Mesothelial cell of epicardium (in vitro differentiated cells): Measurements from ENCODE around the gene INTS11. TPM values are rescaled to one million over a fixed set of nuclear protein-coding genes. Genes with fewer than 3 reads are reported as not detected.

Experiments
- DNase-seq, 2 experiments: peaks; one replicate each; pipeline ENCODE4 v3.0.0; 2021; ENCODE audit warnings: low spot score in 2 of 2; ENCODE audit not compliant: unreplicated experiment in 2 of 2
- H3K27ac Mint-ChIP-seq: 2 replicates; pipeline ENCODE4 v1.8.0; 2021; ENCODE audit warnings: mixed read lengths
- H3K27me3 Mint-ChIP-seq: 2 replicates; pipeline ENCODE4 v1.8.0; 2021; ENCODE audit warnings: low read depth, mixed read lengths
- H3K36me3 Mint-ChIP-seq: 2 replicates; pipeline ENCODE4 v1.8.0; 2021; ENCODE audit warnings: mixed read lengths
- H3K4me1 Mint-ChIP-seq: 2 replicates; pipeline ENCODE4 v1.8.0; 2021; ENCODE audit warnings: mixed read lengths
- H3K4me3 Mint-ChIP-seq: 2 replicates; pipeline ENCODE4 v1.8.0; 2021; ENCODE audit warnings: mild to moderate bottlenecking, moderate library complexity, mixed read lengths
- H3K9me3 Mint-ChIP-seq: 2 replicates; pipeline ENCODE4 v1.8.0; 2021; ENCODE audit warnings: mixed read lengths
- CTCF ChIP-seq: fragments of 200-600 bp; sonication (generic); IDR thresholded peaks from one replicate; pipeline ENCODE4 v1.5.0; 2021; ENCODE audit warnings: antibody characterized with exemption; ENCODE audit not compliant: unreplicated experiment
- total RNA-seq: library from RNA; stranded (reverse); gene quantifications from 3 replicates; pipeline ENCODE4 v1.2.1, GENCODE V29; 2021

INTS11 gene
- 163 to 165 TPM (median 165 TPM) in 3 replicates for total RNA-seq

- H3K27me3 Mint-ChIP-seq, result no peaks in the 10 kb centered on the region
- no peak for TF ChIP-seq CTCF
- H3K9me3 Mint-ChIP-seq, result no peaks in the 10 kb centered on the region
- peaks cover 14% of the 10 kb centered on the region for H3K4me1 Mint-ChIP-seq
- H3K4me3 Mint-ChIP-seq, result peak within 1 kb of the TSS; percentile 86
- peak within 1 kb of the TSS; percentile 95 for H3K27ac Mint-ChIP-seq
- H3K36me3 Mint-ChIP-seq, result no peaks in the 10 kb centered on the region
- DNase-seq, result peak; percentile 96
Measured at GRCh38 chr1:1324524-1325287, at the start of gene INTS11, which contains the start of gene CPTP. Gene INTS11 (minus strand): TSS chr1:1324660. CDS start chr1:1324608, 52 bp downstream. Gene CPTP (plus strand): TSS chr1:1324802. CDS start chr1:1326911, 2,109 bp downstream.

DNA sequence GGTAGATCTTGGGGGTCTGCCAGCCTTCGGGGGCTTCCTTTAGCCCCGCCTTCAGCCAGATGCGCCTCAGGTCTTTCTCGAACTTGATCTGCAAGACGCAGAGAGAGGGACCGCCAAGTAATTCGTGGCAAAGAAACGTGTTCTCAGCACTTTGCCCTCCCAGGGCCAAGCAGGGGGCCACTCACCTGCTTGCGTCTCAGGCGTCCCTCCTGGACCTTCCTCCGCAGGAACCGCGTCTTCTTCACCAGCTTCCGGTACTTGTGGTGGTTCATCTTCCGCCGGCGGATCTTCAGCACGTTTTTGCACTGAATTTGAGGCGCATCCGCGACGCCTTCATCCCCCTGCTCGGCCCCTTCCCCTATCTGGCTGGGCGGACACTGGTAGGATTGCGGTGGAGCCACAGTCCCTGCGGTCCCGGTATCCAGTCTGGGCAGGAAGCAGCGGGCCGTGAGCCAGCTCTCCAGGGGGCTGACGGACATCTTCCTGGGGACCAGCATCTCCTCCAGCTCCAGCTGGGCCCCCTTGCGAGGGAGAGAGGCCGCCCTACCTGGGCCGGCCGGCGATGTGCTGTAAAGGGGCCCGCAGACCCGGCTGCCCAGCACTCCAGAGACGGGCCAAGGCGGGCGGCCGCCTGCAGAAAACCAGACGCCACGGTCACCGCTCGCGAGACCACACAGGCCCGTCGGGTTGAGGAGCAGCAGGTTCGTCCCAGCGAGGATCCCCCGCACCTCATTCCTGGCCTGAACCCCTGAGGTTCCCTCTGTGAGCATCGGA lies 49.5 kb upstream of the INTS11 start:
- no peaks in the 10 kb centered on the region for H3K9me3 Mint-ChIP-seq
- no peak for TF ChIP-seq CTCF
- no peaks in the 10 kb centered on the region for H3K36me3 Mint-ChIP-seq
- H3K27ac Mint-ChIP-seq, result peak overlapping the region; percentile 66
- H3K27me3 Mint-ChIP-seq, result no peaks in the 10 kb centered on the region
- H3K4me1 Mint-ChIP-seq, result peaks cover 14% of the 10 kb centered on the region
- DNase-seq, result no peak
- peak overlapping the region; percentile 83 for H3K4me3 Mint-ChIP-seq

GRCh38 chr1:1373051-1373814 lies 48.8 kb upstream of the INTS11 start:
- Mint-ChIP-seq H3K36me3 (no peaks in the 10 kb centered on the region), H3K27ac (no peak overlapping the region), H3K4me1 (peaks cover 14% of the 10 kb centered on the region), H3K4me3 (peak overlapping the region; percentile 83), H3K9me3 (no peaks in the 10 kb centered on the region), H3K27me3 (no peaks in the 10 kb centered on the region)
- TF ChIP-seq CTCF, result no peak
- no peak for DNase-seq

DNA sequence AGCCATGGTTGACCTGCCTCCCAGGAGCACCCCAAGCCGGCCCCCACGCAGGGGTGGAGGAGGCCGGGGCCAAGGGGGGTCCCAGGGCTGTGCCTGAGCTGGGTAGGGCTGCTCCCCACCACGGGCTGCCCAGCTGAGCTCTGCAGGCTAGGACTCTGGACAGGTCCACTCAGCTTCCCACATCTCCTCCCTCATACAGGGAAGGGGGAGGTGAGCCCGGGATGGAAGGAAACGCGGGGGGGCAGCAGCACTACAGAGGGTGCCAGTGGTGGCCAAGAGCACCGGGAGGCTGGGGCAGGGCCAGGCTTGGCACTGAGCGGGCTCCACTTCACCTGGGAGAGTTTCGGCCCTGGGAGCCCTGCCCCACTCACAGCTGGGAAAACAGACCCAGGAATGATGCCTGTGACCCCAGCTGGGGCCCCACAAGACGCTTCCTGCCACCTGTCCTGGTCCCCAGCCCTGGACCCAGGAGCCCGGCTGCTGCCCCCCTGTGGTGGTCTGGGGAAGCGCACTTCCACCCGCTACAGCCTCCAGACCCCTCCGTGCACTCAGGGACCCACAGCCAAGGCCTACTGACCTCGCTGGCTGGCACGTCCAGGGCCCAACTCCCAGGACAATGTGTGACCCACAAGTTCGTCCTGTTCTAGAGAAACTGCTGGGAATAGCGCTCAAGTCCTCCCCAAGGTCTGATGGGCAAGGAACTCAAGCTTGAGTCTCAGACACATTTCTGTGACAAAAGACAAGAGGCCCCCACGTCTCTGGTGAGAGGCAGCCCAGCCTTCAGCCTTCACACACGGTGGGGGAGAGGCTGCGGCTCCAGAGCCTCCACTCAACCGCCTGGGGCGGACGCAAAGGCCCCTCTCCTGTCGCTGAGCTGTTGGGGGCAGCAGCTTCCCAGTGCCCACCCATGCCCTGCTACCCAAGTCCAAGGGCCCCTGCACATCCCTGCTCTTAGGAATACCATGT lies 47.6 kb upstream of the INTS11 start:
- Mint-ChIP-seq H3K9me3 (no peaks in the 10 kb centered on the region), H3K27me3 (no peaks in the 10 kb centered on the region), H3K4me1 (peaks cover 14% of the 10 kb centered on the region), H3K27ac (no peak overlapping the region), H3K36me3 (no peaks in the 10 kb centered on the region), H3K4me3 (peak overlapping the region; percentile 83)
- TF ChIP-seq CTCF, result peak; percentile 92
- DNase-seq, result peak in 1 of 2 experiments; percentile 88
